Measurements from ENCODE around the gene FBLN1. TPM values are rescaled to one million over a fixed set of nuclear protein-coding genes. Genes with fewer than 3 reads are reported as not detected.

Gene FBLN1
- total and polyA plus RNA-seq, 2 of the 13 experiments (the other 11 are each of a cell fraction or from before 2014, with no cell fraction given), result 37.3 to 103 TPM

DNA sequence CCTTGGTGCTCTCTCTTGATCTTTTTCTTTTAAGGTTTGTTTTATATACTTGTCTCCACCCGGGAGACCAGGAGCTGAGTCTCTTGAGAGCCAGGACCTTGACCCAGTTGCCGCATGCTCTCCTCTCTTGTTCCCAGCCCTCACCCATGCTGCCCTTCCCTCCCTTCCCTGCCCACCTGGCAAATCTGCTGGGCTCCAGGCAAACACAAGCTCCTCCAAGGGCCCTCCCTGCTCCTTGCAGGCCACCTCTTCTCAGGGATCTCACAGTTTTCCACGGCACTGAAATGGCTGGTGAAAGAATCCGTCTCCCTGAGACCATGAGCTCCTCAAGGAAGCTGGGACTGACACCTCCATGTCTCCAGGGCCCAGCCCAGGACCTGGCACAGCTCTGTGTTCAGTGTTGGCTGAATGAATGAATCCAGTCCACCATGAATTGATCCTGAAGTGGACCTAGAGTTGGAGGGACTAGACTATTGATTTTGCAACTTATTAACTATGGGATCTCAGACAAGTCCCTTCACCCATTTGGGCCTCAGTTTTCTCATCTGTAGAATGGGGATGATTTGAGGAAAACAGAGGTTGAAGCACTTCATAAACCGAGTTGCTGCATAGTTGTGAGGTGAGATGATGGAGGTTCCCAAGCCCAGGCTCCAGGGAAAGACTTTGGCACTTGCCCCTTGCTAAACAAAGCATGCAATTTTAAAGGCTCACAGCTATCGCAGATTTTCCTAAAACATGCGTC lies 25.1 kb upstream of the FBLN1 start (continued):
- TF ChIP-seq ZNF766 (CRISPR knock-in tag; IDR thresholded peaks at IDR 0.05; ENCODE audit: borderline replicate concordance) (no peak), HDAC2 (CRISPR knock-in tag; IDR thresholded peaks at IDR 0.05) (no peak), HOXA7 (CRISPR knock-in tag; IDR thresholded peaks at IDR 0.05) (no peak), SOX6 (IDR thresholded peaks at IDR 0.05) (no peak), SOX6 (CRISPR knock-in tag; IDR thresholded peaks at IDR 0.05) (no peak), RBFOX2 (IDR thresholded peaks at IDR 0.05; ENCODE audit: low read depth, low read length) (no peak), CHD4 (IDR thresholded peaks at IDR 0.05; ENCODE audit: borderline replicate concordance, low read length) (peak; percentile 76; the same call in 1 of the 2 replicates), ZNF317 (CRISPR knock-in tag; IDR thresholded peaks at IDR 0.05) (no peak), ZSCAN9 (CRISPR knock-in tag; IDR thresholded peaks at IDR 0.05; ENCODE audit: borderline replicate concordance) (no peak)
- TF ChIP-seq, protein P1, sequence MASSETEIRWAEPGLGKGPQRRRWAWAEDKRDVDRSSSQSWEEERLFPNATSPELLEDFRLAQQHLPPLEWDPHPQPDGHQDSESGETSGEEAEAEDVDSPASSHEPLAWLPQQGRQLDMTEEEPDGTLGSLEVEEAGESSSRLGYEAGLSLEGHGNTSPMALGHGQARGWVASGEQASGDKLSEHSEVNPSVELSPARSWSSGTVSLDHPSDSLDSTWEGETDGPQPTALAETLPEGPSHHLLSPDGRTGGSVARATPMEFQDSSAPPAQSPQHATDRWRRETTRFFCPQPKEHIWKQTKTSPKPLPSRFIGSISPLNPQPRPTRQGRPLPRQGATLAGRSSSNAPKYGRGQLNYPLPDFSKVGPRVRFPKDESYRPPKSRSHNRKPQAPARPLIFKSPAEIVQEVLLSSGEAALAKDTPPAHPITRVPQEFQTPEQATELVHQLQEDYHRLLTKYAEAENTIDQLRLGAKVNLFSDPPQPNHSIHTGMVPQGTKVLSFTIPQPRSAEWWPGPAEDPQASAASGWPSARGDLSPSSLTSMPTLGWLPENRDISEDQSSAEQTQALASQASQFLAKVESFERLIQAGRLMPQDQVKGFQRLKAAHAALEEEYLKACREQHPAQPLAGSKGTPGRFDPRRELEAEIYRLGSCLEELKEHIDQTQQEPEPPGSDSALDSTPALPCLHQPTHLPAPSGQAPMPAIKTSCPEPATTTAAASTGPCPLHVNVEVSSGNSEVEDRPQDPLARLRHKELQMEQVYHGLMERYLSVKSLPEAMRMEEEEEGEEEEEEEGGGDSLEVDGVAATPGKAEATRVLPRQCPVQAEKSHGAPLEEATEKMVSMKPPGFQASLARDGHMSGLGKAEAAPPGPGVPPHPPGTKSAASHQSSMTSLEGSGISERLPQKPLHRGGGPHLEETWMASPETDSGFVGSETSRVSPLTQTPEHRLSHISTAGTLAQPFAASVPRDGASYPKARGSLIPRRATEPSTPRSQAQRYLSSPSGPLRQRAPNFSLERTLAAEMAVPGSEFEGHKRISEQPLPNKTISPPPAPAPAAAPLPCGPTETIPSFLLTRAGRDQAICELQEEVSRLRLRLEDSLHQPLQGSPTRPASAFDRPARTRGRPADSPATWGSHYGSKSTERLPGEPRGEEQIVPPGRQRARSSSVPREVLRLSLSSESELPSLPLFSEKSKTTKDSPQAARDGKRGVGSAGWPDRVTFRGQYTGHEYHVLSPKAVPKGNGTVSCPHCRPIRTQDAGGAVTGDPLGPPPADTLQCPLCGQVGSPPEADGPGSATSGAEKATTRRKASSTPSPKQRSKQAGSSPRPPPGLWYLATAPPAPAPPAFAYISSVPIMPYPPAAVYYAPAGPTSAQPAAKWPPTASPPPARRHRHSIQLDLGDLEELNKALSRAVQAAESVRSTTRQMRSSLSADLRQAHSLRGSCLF (CRISPR knock-in tag; IDR thresholded peaks at IDR 0.05; ENCODE audit: borderline replicate concordance), result no peak
- TF ChIP-seq, protein P2, sequence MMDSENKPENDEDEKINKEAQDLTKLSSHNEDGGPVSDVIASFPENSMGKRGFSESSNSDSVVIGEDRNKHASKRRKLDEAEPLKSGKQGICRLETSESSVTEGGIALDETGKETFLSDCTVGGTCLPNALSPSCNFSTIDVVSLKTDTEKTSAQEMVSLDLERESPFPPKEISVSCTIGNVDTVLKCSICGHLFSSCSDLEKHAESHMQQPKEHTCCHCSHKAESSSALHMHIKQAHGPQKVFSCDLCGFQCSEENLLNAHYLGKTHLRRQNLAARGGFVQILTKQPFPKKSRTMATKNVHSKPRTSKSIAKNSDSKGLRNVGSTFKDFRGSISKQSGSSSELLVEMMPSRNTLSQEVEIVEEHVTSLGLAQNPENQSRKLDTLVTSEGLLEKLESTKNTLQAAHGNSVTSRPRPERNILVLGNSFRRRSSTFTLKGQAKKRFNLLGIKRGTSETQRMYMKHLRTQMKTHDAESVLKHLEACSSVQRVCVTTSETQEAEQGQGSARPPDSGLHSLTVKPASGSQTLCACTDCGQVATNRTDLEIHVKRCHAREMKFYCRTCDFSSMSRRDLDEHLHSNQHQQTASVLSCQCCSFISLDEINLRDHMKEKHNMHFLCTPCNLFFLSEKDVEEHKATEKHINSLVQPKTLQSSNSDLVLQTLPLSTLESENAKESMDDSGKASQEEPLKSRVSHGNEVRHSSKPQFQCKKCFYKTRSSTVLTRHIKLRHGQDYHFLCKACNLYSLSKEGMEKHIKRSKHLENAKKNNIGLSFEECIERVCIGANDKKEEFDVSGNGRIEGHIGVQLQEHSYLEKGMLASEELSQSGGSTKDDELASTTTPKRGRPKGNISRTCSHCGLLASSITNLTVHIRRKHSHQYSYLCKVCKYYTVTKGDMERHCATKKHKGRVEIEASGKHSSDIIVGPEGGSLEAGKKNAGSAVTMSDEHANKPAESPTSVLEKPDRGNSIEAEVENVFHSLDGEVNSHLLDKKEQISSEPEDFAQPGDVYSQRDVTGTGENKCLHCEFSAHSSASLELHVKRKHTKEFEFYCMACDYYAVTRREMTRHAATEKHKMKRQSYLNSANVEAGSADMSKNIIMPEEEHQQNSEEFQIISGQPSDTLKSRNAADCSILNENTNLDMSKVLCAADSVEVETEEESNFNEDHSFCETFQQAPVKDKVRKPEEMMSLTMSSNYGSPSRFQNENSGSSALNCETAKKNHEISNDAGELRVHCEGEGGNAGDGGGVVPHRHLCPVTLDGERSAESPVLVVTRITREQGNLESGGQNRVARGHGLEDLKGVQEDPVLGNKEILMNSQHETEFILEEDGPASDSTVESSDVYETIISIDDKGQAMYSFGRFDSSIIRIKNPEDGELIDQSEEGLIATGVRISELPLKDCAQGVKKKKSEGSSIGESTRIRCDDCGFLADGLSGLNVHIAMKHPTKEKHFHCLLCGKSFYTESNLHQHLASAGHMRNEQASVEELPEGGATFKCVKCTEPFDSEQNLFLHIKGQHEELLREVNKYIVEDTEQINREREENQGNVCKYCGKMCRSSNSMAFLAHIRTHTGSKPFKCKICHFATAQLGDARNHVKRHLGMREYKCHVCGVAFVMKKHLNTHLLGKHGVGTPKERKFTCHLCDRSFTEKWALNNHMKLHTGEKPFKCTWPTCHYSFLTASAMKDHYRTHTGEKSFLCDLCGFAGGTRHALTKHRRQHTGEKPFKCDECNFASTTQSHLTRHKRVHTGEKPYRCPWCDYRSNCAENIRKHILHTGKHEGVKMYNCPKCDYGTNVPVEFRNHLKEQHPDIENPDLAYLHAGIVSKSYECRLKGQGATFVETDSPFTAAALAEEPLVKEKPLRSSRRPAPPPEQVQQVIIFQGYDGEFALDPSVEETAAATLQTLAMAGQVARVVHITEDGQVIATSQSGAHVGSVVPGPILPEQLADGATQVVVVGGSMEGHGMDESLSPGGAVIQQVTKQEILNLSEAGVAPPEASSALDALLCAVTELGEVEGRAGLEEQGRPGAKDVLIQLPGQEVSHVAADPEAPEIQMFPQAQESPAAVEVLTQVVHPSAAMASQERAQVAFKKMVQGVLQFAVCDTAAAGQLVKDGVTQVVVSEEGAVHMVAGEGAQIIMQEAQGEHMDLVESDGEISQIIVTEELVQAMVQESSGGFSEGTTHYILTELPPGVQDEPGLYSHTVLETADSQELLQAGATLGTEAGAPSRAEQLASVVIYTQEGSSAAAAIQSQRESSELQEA (CRISPR knock-in tag; IDR thresholded peaks at IDR 0.05; ENCODE audit: not compliant biosample characterization), result no peak
- TF ChIP-seq, protein P3, sequence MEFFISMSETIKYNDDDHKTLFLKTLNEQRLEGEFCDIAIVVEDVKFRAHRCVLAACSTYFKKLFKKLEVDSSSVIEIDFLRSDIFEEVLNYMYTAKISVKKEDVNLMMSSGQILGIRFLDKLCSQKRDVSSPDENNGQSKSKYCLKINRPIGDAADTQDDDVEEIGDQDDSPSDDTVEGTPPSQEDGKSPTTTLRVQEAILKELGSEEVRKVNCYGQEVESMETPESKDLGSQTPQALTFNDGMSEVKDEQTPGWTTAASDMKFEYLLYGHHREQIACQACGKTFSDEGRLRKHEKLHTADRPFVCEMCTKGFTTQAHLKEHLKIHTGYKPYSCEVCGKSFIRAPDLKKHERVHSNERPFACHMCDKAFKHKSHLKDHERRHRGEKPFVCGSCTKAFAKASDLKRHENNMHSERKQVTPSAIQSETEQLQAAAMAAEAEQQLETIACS (CRISPR knock-in tag; IDR thresholded peaks at IDR 0.05), result no peak
- TF ChIP-seq, protein P4, sequence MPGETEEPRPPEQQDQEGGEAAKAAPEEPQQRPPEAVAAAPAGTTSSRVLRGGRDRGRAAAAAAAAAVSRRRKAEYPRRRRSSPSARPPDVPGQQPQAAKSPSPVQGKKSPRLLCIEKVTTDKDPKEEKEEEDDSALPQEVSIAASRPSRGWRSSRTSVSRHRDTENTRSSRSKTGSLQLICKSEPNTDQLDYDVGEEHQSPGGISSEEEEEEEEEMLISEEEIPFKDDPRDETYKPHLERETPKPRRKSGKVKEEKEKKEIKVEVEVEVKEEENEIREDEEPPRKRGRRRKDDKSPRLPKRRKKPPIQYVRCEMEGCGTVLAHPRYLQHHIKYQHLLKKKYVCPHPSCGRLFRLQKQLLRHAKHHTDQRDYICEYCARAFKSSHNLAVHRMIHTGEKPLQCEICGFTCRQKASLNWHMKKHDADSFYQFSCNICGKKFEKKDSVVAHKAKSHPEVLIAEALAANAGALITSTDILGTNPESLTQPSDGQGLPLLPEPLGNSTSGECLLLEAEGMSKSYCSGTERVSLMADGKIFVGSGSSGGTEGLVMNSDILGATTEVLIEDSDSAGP (CRISPR knock-in tag; IDR thresholded peaks at IDR 0.05; ENCODE audit: borderline replicate concordance), result no peak

Measured in HepG2 (cell line).